Smooth muscle cell (in vitro differentiated cells): ENCODE measurements around the gene REXO1. TPM values are rescaled to one million over a fixed set of nuclear protein-coding genes. Genes with fewer than 3 reads are reported as not detected.

Experiments used
- DNase-seq: peaks from one replicate; lab custom pipeline; 2025; ENCODE audit not compliant: unreplicated experiment; lab: John Stamatoyannopoulos, UW
- H2AFZ ChIP-seq: fragments of 200-600 bp; sonication (generic); 2 replicates; pipeline ENCODE4 v1.6.0; 2016; ENCODE audit warnings: antibody characterized with exemption, low read depth, mild to moderate bottlenecking
- H3F3A ChIP-seq: fragments of 200-600 bp; sonication (generic); 2 replicates; pipeline ENCODE4 v1.6.0; 2017; ENCODE audit warnings: antibody characterized with exemption, low read depth
- H3K27ac ChIP-seq: fragments of 200-600 bp; sonication (generic); 2 replicates; pipeline ENCODE4 v1.5.1; 2016; ENCODE audit warnings: low read depth, mild to moderate bottlenecking
- H3K27me3 ChIP-seq: fragments of 200-600 bp; sonication (generic); 2 replicates; pipeline ENCODE4 v1.6.1; 2016; ENCODE audit warnings: low read depth, mild to moderate bottlenecking
- H3K36me3 ChIP-seq: fragments of 200-600 bp; sonication (generic); 2 replicates; pipeline ENCODE4 v1.5.1; 2016; ENCODE audit warnings: low read depth
- H3K4me1 ChIP-seq: fragments of 200-600 bp; sonication (generic); 2 replicates; pipeline ENCODE4 v1.5.1; 2016; ENCODE audit warnings: low read depth
- H3K4me2 ChIP-seq: fragments of 200-600 bp; sonication (generic); 2 replicates; pipeline ENCODE4 v1.6.0; 2016; ENCODE audit warnings: mild to moderate bottlenecking
- H3K4me3 ChIP-seq: fragments of 200-600 bp; sonication (generic); 2 replicates; pipeline ENCODE4 v1.5.1; 2016; ENCODE audit warnings: mild to moderate bottlenecking
- H3K79me2 ChIP-seq: fragments of 200-600 bp; sonication (generic); 2 replicates; pipeline ENCODE4 v1.6.0; 2016; ENCODE audit warnings: low read depth, mild to moderate bottlenecking
- H3K9ac ChIP-seq: fragments of 200-600 bp; sonication (generic); 2 replicates; pipeline ENCODE4 v1.6.0; 2016; ENCODE audit warnings: low read depth
- H3K9me3 ChIP-seq: fragments of 200-600 bp; sonication (generic); replicated peaks from 2 replicates; pipeline ENCODE4 v1.5.1; 2016; ENCODE audit warnings: low read depth
- H4K20me1 ChIP-seq: fragments of 200-600 bp; sonication (generic); 2 replicates; pipeline ENCODE4 v1.6.0; 2016; ENCODE audit warnings: low read depth
- WGBS: methylation state at CpG from one replicate; pipeline ENCODE4 v1.1.7; 2016; ENCODE audit warnings: low lambda C conversion rate; 5-methylcytosine and 5-hydroxymethylcytosine counted together
- polyA plus RNA-seq: library from polyadenylated mRNA; unstranded; fragments of >200 nt; fragmentation: Nextera tagmentation; extraction: Ambion mirVana; gene quantifications from 2 replicates; pipeline ENCODE4 v1.2.1, GENCODE V29; 2016
- total RNA-seq: library from RNA; depleted of rRNA; stranded (reverse); fragments of >200 nt; gene quantifications from 2 replicates; pipeline ENCODE4 v1.2.3, GENCODE V29; 2014
- TF ChIP-seq, protein P1 (sequence below): fragments of 200-600 bp; sonication (generic); IDR thresholded peaks from 2 replicates; pipeline ENCODE4 v1.5.1; 2017; ENCODE audit warnings: borderline replicate concordance, mild to moderate bottlenecking, antibody characterized with exemption; ENCODE audit not compliant: insufficient read depth, poor library complexity, severe bottlenecking

REXO1 gene
- total and polyA plus RNA-seq, 2 experiments from 2014 or later: 10.6 to 11.6 TPM

DNA sequence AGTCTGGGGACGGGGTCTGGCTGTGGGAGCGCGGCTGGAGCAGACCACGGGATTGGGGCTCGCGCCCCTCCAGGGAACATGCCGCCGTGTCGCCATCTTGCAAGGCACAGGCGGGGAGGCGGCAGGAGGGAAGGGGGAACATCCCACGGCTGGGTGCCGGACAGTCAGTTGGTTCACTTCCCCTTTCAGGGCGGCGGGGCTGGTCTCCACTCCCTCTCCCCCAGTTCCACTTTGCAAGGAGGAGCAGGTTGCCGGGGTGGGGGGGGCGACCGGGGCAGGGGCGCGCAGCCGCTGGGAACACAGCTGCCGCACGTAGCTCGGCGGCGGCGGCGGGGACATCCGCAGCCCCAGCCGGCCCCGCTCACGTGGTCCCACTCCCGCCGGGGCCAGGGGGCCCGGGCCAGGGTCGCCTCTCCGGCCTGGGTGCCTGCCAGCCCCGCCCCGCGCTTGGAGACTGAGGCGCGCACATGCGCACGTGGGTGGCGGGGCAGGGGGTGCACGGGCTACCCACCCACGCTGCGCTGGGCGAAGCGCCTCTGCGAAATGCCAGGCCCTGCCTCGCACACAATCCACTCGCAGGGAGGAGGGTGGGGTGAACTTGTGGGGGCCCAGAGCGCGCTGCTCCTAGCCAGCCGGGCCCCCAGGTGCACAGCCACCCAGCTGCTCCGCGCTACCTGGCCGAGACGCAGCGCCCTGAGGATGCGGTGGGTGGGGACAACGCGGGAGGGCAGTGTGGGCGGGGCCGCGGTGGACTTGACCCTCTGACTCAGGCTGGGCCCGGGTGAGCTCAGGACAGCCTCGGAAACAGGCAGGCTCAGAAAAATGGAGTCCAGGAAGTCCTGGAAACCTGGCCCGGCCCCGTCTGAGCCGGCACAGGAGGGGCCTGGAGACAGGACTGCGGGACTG lies 8.7 kb upstream of the REXO1 start:
- no peaks in the 10 kb centered on the region for H3K36me3 ChIP-seq
- TF ChIP-seq, protein P1, sequence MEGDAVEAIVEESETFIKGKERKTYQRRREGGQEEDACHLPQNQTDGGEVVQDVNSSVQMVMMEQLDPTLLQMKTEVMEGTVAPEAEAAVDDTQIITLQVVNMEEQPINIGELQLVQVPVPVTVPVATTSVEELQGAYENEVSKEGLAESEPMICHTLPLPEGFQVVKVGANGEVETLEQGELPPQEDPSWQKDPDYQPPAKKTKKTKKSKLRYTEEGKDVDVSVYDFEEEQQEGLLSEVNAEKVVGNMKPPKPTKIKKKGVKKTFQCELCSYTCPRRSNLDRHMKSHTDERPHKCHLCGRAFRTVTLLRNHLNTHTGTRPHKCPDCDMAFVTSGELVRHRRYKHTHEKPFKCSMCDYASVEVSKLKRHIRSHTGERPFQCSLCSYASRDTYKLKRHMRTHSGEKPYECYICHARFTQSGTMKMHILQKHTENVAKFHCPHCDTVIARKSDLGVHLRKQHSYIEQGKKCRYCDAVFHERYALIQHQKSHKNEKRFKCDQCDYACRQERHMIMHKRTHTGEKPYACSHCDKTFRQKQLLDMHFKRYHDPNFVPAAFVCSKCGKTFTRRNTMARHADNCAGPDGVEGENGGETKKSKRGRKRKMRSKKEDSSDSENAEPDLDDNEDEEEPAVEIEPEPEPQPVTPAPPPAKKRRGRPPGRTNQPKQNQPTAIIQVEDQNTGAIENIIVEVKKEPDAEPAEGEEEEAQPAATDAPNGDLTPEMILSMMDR: no peak

DNA sequence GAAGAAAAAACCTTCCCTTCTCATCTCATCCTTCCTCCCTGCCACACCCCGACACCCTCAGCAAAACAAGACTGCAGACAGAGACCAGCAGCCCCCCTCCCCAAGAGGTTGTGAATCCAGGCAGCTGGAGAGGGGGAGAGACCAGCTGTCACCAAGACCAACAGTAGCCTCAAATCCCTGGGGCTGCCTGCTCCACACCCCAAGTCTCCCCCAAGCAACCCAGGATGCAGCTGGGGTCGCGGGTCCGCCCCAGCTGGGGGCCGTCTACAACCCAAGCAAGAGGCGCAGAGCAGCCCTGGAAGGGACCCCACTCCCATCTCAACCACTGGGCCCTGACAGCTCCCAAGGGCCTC lies 8.0 kb upstream of the REXO1 start:
- Histone ChIP-seq H3K27ac (peak overlapping the region; percentile 57), H3K79me2 (peaks cover 75% of the 10 kb centered on the region), H3K9me3 (no peaks in the 10 kb centered on the region), H3K36me3 (no peaks in the 10 kb centered on the region), H3K9ac (peak overlapping the region; percentile 28), H3F3A (no peaks in the 10 kb centered on the region), H3K4me3 (peak overlapping the region; percentile 55), H3K27me3 (no peaks in the 10 kb centered on the region), H4K20me1 (peaks cover 77% of the 10 kb centered on the region), H3K4me2 (peak overlapping the region; percentile 97), H3K4me1 (peaks cover 68% of the 10 kb centered on the region), H2AFZ (no peak overlapping the region)
- TF ChIP-seq, protein P1: no peak
- DNase-seq: no peak
- WGBS: 79% methylated on average over 6 of the region's 6 CpGs

More for the DNA sequence above, 8.7 kb upstream of the REXO1 start:
- peak; percentile 53 for DNase-seq
- Histone ChIP-seq H3K9me3 (no peaks in the 10 kb centered on the region), H4K20me1 (peaks cover 83% of the 10 kb centered on the region), H3K4me2 (peak overlapping the region; percentile 97), H3K79me2 (peaks cover 81% of the 10 kb centered on the region), H3K27ac (peak overlapping the region; percentile 62), H3K4me1 (peaks cover 68% of the 10 kb centered on the region), H2AFZ (no peak overlapping the region), H3K27me3 (no peaks in the 10 kb centered on the region), H3K9ac (no peak overlapping the region), H3K4me3 (peak overlapping the region; percentile 55), H3F3A (no peaks in the 10 kb centered on the region)
- WGBS: 7% methylated on average over 39 of the region's 73 CpGs

DNA sequence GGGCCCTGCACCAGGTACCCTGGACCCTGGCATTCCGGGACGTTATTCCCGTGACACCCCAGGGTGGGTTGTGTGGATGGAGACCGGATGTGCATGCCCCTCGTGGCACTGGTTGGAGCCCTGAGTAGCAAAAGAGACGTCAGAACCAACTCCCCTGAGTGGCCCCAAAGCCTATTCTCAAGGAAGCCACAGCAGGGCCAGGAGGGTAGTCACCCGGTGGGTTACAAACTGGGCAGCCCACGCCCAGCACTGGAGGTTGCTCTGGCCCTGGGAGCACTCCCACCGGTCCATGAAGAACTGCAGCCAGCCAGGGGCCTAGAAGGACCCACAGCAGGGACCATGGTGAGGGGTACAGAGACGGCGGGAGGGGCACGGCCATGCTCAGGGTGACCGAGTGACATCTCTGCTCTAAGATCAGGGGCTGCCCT lies 7.6 kb upstream of the REXO1 start:
- Histone ChIP-seq H3K4me1 (peaks cover 63% of the 10 kb centered on the region), H3K27ac (peak overlapping the region; percentile 57), H3K4me3 (peak overlapping the region; percentile 18), H3K27me3 (no peaks in the 10 kb centered on the region), H4K20me1 (peaks cover 72% of the 10 kb centered on the region), H3K79me2 (peaks cover 70% of the 10 kb centered on the region), H3F3A (peaks cover 3% of the 10 kb centered on the region), H3K4me2 (peak overlapping the region; percentile 97), H3K9ac (peak overlapping the region; percentile 28), H3K36me3 (no peaks in the 10 kb centered on the region), H2AFZ (no peak overlapping the region), H3K9me3 (no peaks in the 10 kb centered on the region)
- TF ChIP-seq, protein P1: no peak
- WGBS: 42% methylated on average over 13 of the region's 13 CpGs
- no peak for DNase-seq
